ENCODE results near the gene CAMK2N1.

DNA sequence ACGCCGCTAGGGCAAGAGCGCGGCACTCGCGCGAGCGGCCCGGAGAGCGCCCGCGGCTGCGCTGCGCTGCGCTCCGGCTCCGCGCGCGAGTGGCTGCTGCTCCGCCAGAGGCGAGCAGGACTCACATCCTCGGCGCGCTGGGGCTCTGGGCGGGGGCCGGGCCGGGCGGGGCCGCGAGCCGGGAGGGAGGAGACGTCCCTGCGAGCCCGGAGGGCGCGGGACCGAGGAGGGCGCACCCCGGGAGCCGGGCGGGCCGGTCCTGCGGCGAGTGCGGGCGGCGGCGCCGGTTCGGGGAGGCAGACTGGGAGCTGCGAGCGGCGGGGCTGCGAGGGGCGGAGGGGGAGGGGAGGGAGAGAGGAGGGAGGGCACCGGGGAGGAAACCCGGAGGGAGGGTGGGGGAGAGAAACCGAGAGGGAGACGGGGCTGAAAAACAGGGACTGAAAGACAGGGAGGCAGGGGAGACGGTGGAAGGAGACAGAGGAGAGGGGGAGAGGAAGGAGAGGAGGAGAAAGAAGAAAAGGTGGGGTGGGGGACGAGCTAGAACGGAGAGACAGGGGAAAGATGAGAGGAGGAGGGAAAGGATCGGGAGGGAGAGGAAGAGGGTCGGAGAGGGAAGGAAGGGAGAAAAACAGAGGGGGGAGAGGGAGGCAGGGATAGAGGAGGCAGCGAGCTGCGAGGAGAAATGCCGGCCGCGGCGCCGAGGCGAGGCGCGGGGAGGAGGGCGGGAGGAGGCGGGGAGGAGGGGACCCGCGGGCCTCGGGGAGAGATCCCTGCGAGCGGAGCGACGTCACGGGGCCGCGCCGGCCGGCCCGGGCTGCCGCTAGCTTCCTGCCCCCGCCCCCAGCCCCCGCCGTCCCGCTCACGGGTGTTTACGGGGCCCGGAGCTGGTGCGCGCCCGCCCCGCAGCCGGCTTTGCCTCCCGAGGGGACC lies at the start of gene CAMK2N1:
- TF ChIP-seq, protein P1, sequence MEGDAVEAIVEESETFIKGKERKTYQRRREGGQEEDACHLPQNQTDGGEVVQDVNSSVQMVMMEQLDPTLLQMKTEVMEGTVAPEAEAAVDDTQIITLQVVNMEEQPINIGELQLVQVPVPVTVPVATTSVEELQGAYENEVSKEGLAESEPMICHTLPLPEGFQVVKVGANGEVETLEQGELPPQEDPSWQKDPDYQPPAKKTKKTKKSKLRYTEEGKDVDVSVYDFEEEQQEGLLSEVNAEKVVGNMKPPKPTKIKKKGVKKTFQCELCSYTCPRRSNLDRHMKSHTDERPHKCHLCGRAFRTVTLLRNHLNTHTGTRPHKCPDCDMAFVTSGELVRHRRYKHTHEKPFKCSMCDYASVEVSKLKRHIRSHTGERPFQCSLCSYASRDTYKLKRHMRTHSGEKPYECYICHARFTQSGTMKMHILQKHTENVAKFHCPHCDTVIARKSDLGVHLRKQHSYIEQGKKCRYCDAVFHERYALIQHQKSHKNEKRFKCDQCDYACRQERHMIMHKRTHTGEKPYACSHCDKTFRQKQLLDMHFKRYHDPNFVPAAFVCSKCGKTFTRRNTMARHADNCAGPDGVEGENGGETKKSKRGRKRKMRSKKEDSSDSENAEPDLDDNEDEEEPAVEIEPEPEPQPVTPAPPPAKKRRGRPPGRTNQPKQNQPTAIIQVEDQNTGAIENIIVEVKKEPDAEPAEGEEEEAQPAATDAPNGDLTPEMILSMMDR (IDR thresholded peaks at IDR 0.05) = no peak
- TF ChIP-seq, protein P2, sequence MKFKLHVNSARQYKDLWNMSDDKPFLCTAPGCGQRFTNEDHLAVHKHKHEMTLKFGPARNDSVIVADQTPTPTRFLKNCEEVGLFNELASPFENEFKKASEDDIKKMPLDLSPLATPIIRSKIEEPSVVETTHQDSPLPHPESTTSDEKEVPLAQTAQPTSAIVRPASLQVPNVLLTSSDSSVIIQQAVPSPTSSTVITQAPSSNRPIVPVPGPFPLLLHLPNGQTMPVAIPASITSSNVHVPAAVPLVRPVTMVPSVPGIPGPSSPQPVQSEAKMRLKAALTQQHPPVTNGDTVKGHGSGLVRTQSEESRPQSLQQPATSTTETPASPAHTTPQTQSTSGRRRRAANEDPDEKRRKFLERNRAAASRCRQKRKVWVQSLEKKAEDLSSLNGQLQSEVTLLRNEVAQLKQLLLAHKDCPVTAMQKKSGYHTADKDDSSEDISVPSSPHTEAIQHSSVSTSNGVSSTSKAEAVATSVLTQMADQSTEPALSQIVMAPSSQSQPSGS (CRISPR knock-in tag; IDR thresholded peaks at IDR 0.05; ENCODE audit: borderline replicate concordance, low read depth) = no peak
- TF ChIP-seq ZNF138 (CRISPR knock-in tag; conservative IDR thresholded peaks at IDR 0.05) (no peak), FOXJ3 (CRISPR knock-in tag; IDR thresholded peaks at IDR 0.05; ENCODE audit: borderline replicate concordance) (no peak), ZBTB21 (CRISPR knock-in tag; IDR thresholded peaks at IDR 0.05; ENCODE audit: borderline replicate concordance) (no peak)

Data from WTC11 (cell line).